Suppressor macrophage treated with lipopolysaccharide for 1 hour (primary cell): Measurements from ENCODE around the gene UEVLD.

ENCODE experiments used
- DNase-seq, 3 donors: peaks; one replicate each; pipeline ENCODE4 v3.0.0-alpha.2; 2020 to 2022

UEVLD gene

GRCh38 chr11:18580113-18580766, 8.3 kb downstream of the UEVLD start:
- no peak for DNase-seq

GRCh38 chr11:18578975-18579598, 9.4 kb downstream of the UEVLD start:
- DNase-seq, result no peak

- no peak for DNase-seq
Measured at GRCh38 chr11:18575361-18575760, 13.2 kb downstream of the UEVLD start.

GRCh38 chr11:18567081-18567480, 21.5 kb downstream of the UEVLD start:
- no peak for DNase-seq

- no peak for DNase-seq
Measured at GRCh38 chr11:18566406-18566805, 22.1 kb downstream of the UEVLD start.

GRCh38 chr11:18564149-18564548, 24.4 kb downstream of the UEVLD start:
- no peak for DNase-seq

- DNase-seq, result no peak
Measured at GRCh38 chr11:18563090-18563730, 25.3 kb downstream of the UEVLD start.

- no peak for DNase-seq
Measured at GRCh38 chr11:18548001-18548400, 40.5 kb downstream of the UEVLD start.

- peak in 2 of 3 donors; percentile 18 to 27 for DNase-seq
Measured at GRCh38 chr11:18540207-18541009, 48.1 kb downstream of the UEVLD start.

- DNase-seq, result no peak
Measured at GRCh38 chr11:18536209-18536608, 52.3 kb downstream of the UEVLD start.

GRCh38 chr11:18534245-18534644, 54.3 kb downstream of the UEVLD start:
- DNase-seq, result no peak

- DNase-seq, result no peak
Measured at GRCh38 chr11:18533365-18533764, 55.2 kb downstream of the UEVLD start.

- DNase-seq, result peak; percentile 64 to 87 (median 86)
Measured at GRCh38 chr11:18527512-18527911, 61.0 kb downstream of the UEVLD start.

- DNase-seq, result peak; percentile 96 to 97 (median 97)
Measured at GRCh38 chr11:18526521-18527296, 61.8 kb downstream of the UEVLD start, which contains the start of gene TSG101. Gene TSG101 (minus strand): TSS chr11:18526942. CDS start chr11:18526816, 126 bp downstream.

GRCh38 chr11:18526130-18526520, 62.4 kb downstream of the UEVLD start:
- no peak for DNase-seq

GRCh38 chr11:18524248-18524647, 64.3 kb downstream of the UEVLD start:
- DNase-seq, result no peak

GRCh38 chr11:18523084-18523483, 65.5 kb downstream of the UEVLD start:
- no peak for DNase-seq

- DNase-seq, result no peak
Measured at GRCh38 chr11:18522388-18522787, 66.1 kb downstream of the UEVLD start.

- no peak for DNase-seq
Measured at GRCh38 chr11:18521122-18521521, 67.4 kb downstream of the UEVLD start.

- DNase-seq, result no peak
Measured at GRCh38 chr11:18502352-18502751, 86.2 kb downstream of the UEVLD start.

GRCh38 chr11:18501629-18502028, 86.9 kb downstream of the UEVLD start:
- DNase-seq, result no peak

- no peak for DNase-seq
Measured at GRCh38 chr11:18498039-18498438, 90.5 kb downstream of the UEVLD start.

GRCh38 chr11:18495703-18496102, 92.8 kb downstream of the UEVLD start:
- no peak for DNase-seq
